Neural progenitor cell (in vitro differentiated cells): ENCODE data around the gene SCUBE3. TPM values are rescaled to one million over a fixed set of nuclear protein-coding genes. Genes with fewer than 3 reads are reported as not detected.

Source experiments
- DNase-seq: peaks from one replicate; pipeline ENCODE4 v3.0.0-alpha.2; 2016; ENCODE audit warnings: low spot score
- H2AFZ ChIP-seq: fragments of 200-600 bp; sonication (generic); replicated peaks from 2 replicates; pipeline ENCODE4 v1.6.1; 2016; ENCODE audit warnings: antibody characterized with exemption
- H3F3A ChIP-seq: fragments of 200-600 bp; sonication (generic); 2 replicates; pipeline ENCODE4 v1.6.1; 2016; ENCODE audit warnings: antibody characterized with exemption, low read depth
- H3K27ac ChIP-seq: fragments of 200-600 bp; sonication (generic); 2 replicates; pipeline ENCODE4 v1.5.1; 2016; ENCODE audit warnings: mild to moderate bottlenecking
- H3K27me3 ChIP-seq: fragments of 200-600 bp; sonication (generic); 2 replicates; pipeline ENCODE4 v1.6.1; 2016; ENCODE audit warnings: mild to moderate bottlenecking, moderate library complexity
- H3K36me3 ChIP-seq: fragments of 200-600 bp; sonication (generic); 2 replicates; pipeline ENCODE4 v1.5.1; 2016
- H3K4me1 ChIP-seq: fragments of 200-600 bp; sonication (generic); 2 replicates; pipeline ENCODE4 v1.6.1; 2016; ENCODE audit warnings: mixed run types
- H3K4me2 ChIP-seq: fragments of 200-600 bp; sonication (generic); 2 replicates; pipeline ENCODE4 v1.6.1; 2016
- H3K4me3 ChIP-seq: fragments of 200-600 bp; sonication (generic); 2 replicates; pipeline ENCODE4 v1.5.1; 2016
- H3K79me2 ChIP-seq: fragments of 200-600 bp; sonication (generic); 2 replicates; pipeline ENCODE4 v1.6.1; 2016; ENCODE audit warnings: low read depth
- H3K9ac ChIP-seq: fragments of 200-600 bp; sonication (generic); 2 replicates; pipeline ENCODE4 v1.6.1; 2016
- H3K9me3 ChIP-seq: fragments of 200-600 bp; sonication (generic); 2 replicates; pipeline ENCODE4 v1.5.1; 2016; ENCODE audit warnings: low read depth
- H4K20me1 ChIP-seq: fragments of 200-600 bp; sonication (generic); 2 replicates; pipeline ENCODE4 v1.6.1; 2016; ENCODE audit warnings: low read depth
- H3K27ac Mint-ChIP-seq: 3 replicates; pipeline ENCODE4 v1.8.0; 2021; ENCODE audit warnings: mixed read lengths
- H3K27me3 Mint-ChIP-seq: 2 replicates; pipeline ENCODE4 v1.8.0; 2022; ENCODE audit warnings: low read depth, mild to moderate bottlenecking, inconsistent platforms, moderate library complexity, mixed read lengths; ENCODE audit not compliant: insufficient read depth
- H3K36me3 Mint-ChIP-seq: 3 replicates; pipeline ENCODE4 v1.8.0; 2021; ENCODE audit warnings: mixed read lengths
- H3K4me1 Mint-ChIP-seq: 3 replicates; pipeline ENCODE4 v1.8.0; 2021; ENCODE audit warnings: mixed read lengths
- H3K4me3 Mint-ChIP-seq: 3 replicates; pipeline ENCODE4 v1.8.0; 2021; ENCODE audit warnings: mild to moderate bottlenecking, moderate library complexity, mixed read lengths
- H3K9me3 Mint-ChIP-seq: 3 replicates; pipeline ENCODE4 v1.8.0; 2020; ENCODE audit warnings: mixed read lengths
- CTCF ChIP-seq: fragments of 200-600 bp; sonication (generic); IDR thresholded peaks from 2 replicates; pipeline ENCODE4 v1.5.1; 2017; ENCODE audit warnings: antibody characterized with exemption, mild to moderate bottlenecking
- EZH2 ChIP-seq: fragments of 200-600 bp; sonication (generic); IDR thresholded peaks from 2 replicates; pipeline ENCODE4 v1.6.1; 2017; ENCODE audit warnings: antibody characterized with exemption, mild to moderate bottlenecking, moderate library complexity
- EZH2phosphoT487 ChIP-seq: fragments of 200-600 bp; sonication (generic); IDR thresholded peaks from 2 replicates; pipeline ENCODE4 v1.6.1; 2017; ENCODE audit warnings: antibody characterized with exemption
- total RNA-seq: library from RNA; depleted of rRNA; stranded (reverse); fragments of >200 nt; gene quantifications from 2 replicates; pipeline ENCODE4 v1.2.3, GENCODE V29; 2015; ENCODE audit warnings: low replicate concordance

The SCUBE3 gene
- total RNA-seq, 1 donor from 2014 or later = 11.4 TPM

- H2AFZ ChIP-seq = no peak overlapping the region
- H3K9ac ChIP-seq = no peak overlapping the region
- H3K79me2 ChIP-seq = no peaks in the 10 kb centered on the region
- Mint-ChIP-seq H3K27me3 (no peaks in the 10 kb centered on the region), H3K27ac (no peak overlapping the region), H3K4me3 (no peak overlapping the region), H3K9me3 (no peaks in the 10 kb centered on the region), H3K4me1 (peaks cover 9% of the 10 kb centered on the region), H3K36me3 (peaks cover 3% of the 10 kb centered on the region)
- no peaks in the 10 kb centered on the region for H3F3A ChIP-seq
- no peak for TF ChIP-seq CTCF
- no peak for TF ChIP-seq EZH2phosphoT487
- no peak for TF ChIP-seq EZH2
- no peak overlapping the region for H3K27ac ChIP-seq
- H3K36me3 ChIP-seq = no peaks in the 10 kb centered on the region
- H3K4me3 ChIP-seq = no peak overlapping the region
- DNase-seq = no peak
- no peak overlapping the region for H3K4me2 ChIP-seq
- H4K20me1 ChIP-seq = no peaks in the 10 kb centered on the region
- no peaks in the 10 kb centered on the region for H3K27me3 ChIP-seq
- H3K9me3 ChIP-seq = no peaks in the 10 kb centered on the region
- H3K4me1 ChIP-seq = peaks cover 5% of the 10 kb centered on the region
These were observed 54.1 kb downstream of the SCUBE3 start for GRCh38 chr6:35267897-35268296.

- Histone ChIP-seq H3K79me2 (no peaks in the 10 kb centered on the region), H3K9ac (no peak overlapping the region), H3K4me2 (no peak overlapping the region), H3F3A (peaks cover 6% of the 10 kb centered on the region), H3K4me1 (no peaks in the 10 kb centered on the region), H3K4me3 (no peak overlapping the region), H3K9me3 (no peaks in the 10 kb centered on the region), H4K20me1 (peaks cover 4% of the 10 kb centered on the region), H3K27ac (no peak overlapping the region), H3K27me3 (no peaks in the 10 kb centered on the region), H2AFZ (no peak overlapping the region), H3K36me3 (no peaks in the 10 kb centered on the region)
- H3K4me3 Mint-ChIP-seq = no peak overlapping the region
- DNase-seq = no peak
- no peaks in the 10 kb centered on the region for H3K9me3 Mint-ChIP-seq
- no peak overlapping the region for H3K27ac Mint-ChIP-seq
- H3K27me3 Mint-ChIP-seq = peaks cover 2% of the 10 kb centered on the region
- H3K4me1 Mint-ChIP-seq = peaks cover 12% of the 10 kb centered on the region
- TF ChIP-seq EZH2 = no peak
- no peak for TF ChIP-seq EZH2phosphoT487
- no peak for TF ChIP-seq CTCF
- peaks cover 3% of the 10 kb centered on the region for H3K36me3 Mint-ChIP-seq
These were observed 58.2 kb downstream of the SCUBE3 start for GRCh38 chr6:35272005-35272404.

- no peak overlapping the region for H3K9ac ChIP-seq
- peaks cover 7% of the 10 kb centered on the region for H3K4me1 Mint-ChIP-seq
- DNase-seq = no peak
- H3K4me3 ChIP-seq = no peak overlapping the region
- no peak overlapping the region for H2AFZ ChIP-seq
- H3K27ac ChIP-seq = no peak overlapping the region
- no peak overlapping the region for H3K4me3 Mint-ChIP-seq
- no peaks in the 10 kb centered on the region for H3K4me1 ChIP-seq
- H3K9me3 Mint-ChIP-seq = no peaks in the 10 kb centered on the region
- peaks cover 2% of the 10 kb centered on the region for H3K36me3 Mint-ChIP-seq
- H4K20me1 ChIP-seq = peaks cover 4% of the 10 kb centered on the region
- peaks cover 2% of the 10 kb centered on the region for H3K27me3 Mint-ChIP-seq
- H3K9me3 ChIP-seq = no peaks in the 10 kb centered on the region
- no peak overlapping the region for H3K27ac Mint-ChIP-seq
- H3K27me3 ChIP-seq = no peaks in the 10 kb centered on the region
- no peaks in the 10 kb centered on the region for H3K79me2 ChIP-seq
- peaks cover 6% of the 10 kb centered on the region for H3F3A ChIP-seq
- TF ChIP-seq CTCF (no peak), EZH2 (no peak), EZH2phosphoT487 (no peak)
- no peak overlapping the region for H3K4me2 ChIP-seq
- no peaks in the 10 kb centered on the region for H3K36me3 ChIP-seq
These were observed 60.2 kb downstream of the SCUBE3 start for GRCh38 chr6:35273822-35274559.
